CD4-positive, alpha-beta T cell treated with Interleukin-17A for 1 hour (primary cell): ENCODE results near the gene ST6GALNAC5.

Source experiments
- DNase-seq: peaks from one replicate; pipeline ENCODE4 v3.0.0-alpha.2; 2020

Gene ST6GALNAC5

GRCh38 chr1:77015748-77016341 is 148.6 kb downstream of the ST6GALNAC5 start:
- no peak for DNase-seq

GRCh38 chr1:77016386-77016985 is 149.2 kb downstream of the ST6GALNAC5 start:
- no peak for DNase-seq

- DNase-seq = no peak
Measured at GRCh38 chr1:77018311-77018710, 151.0 kb downstream of the ST6GALNAC5 start.

- no peak for DNase-seq
Measured at GRCh38 chr1:77018761-77019160, 151.5 kb downstream of the ST6GALNAC5 start.

GRCh38 chr1:77021732-77022131 is 154.5 kb downstream of the ST6GALNAC5 start:
- DNase-seq = no peak

- no peak for DNase-seq
Measured at GRCh38 chr1:77024500-77024899, 157.2 kb downstream of the ST6GALNAC5 start.

- no peak for DNase-seq
Measured at GRCh38 chr1:77025599-77025998, 158.3 kb downstream of the ST6GALNAC5 start.

- DNase-seq = no peak
Measured at GRCh38 chr1:77026135-77026534, 158.9 kb downstream of the ST6GALNAC5 start.

- DNase-seq = no peak
Measured at GRCh38 chr1:77026640-77027039, 159.4 kb downstream of the ST6GALNAC5 start.

- no peak for DNase-seq
Measured at GRCh38 chr1:77027847-77028246, 160.6 kb downstream of the ST6GALNAC5 start.

GRCh38 chr1:77030401-77031105 is 163.3 kb downstream of the ST6GALNAC5 start:
- no peak for DNase-seq

- no peak for DNase-seq
Measured at GRCh38 chr1:77031106-77031662, 163.9 kb downstream of the ST6GALNAC5 start.

- DNase-seq = no peak
Measured at GRCh38 chr1:77036560-77036959, 169.3 kb downstream of the ST6GALNAC5 start.

GRCh38 chr1:77037038-77037437 is 169.8 kb downstream of the ST6GALNAC5 start:
- DNase-seq = no peak

GRCh38 chr1:77038000-77038399 is 170.7 kb downstream of the ST6GALNAC5 start:
- no peak for DNase-seq

GRCh38 chr1:77039111-77039510 is 171.8 kb downstream of the ST6GALNAC5 start:
- no peak for DNase-seq

GRCh38 chr1:77039739-77040138 is 172.5 kb downstream of the ST6GALNAC5 start:
- no peak for DNase-seq

- DNase-seq = no peak
Measured at GRCh38 chr1:77040826-77041225, 173.5 kb downstream of the ST6GALNAC5 start.

GRCh38 chr1:77044133-77044849 is 177.0 kb downstream of the ST6GALNAC5 start:
- no peak for DNase-seq

- DNase-seq = no peak
Measured at GRCh38 chr1:77047575-77047974, 180.3 kb downstream of the ST6GALNAC5 start.

GRCh38 chr1:77047978-77048614 is 180.8 kb downstream of the ST6GALNAC5 start:
- no peak for DNase-seq

GRCh38 chr1:77048615-77049005 is 181.3 kb downstream of the ST6GALNAC5 start:
- no peak for DNase-seq

- no peak for DNase-seq
Measured at GRCh38 chr1:77051425-77051824, 184.1 kb downstream of the ST6GALNAC5 start.
